HG03064 (cell line): ENCODE results near the gene LDHB.
"Not testable (repeated sequence)": the region's sequence is repeated elsewhere in the genome, so short reads cannot be mapped to it uniquely, and the experiment has no call there.

Experiments used
- ATAC-seq: cut with Tn5 transposase; IDR thresholded peaks from one replicate; pipeline ENCODE4 v1.9.1; 2021; ENCODE audit warnings: low read depth; ENCODE audit not compliant: unreplicated experiment

The LDHB gene

GRCh38 chr12:21614506-21614905 lies 43.1 kb downstream of the LDHB start:
- ATAC-seq, result no peak

- ATAC-seq, result no peak
Measured at GRCh38 chr12:21613931-21614330, 43.7 kb downstream of the LDHB start.

- no peak for ATAC-seq
Measured at GRCh38 chr12:21608196-21608595, 49.4 kb downstream of the LDHB start.

GRCh38 chr12:21607701-21608100 lies 49.9 kb downstream of the LDHB start:
- no peak for ATAC-seq

- no peak for ATAC-seq
Measured at GRCh38 chr12:21606175-21606574, 51.5 kb downstream of the LDHB start.

- ATAC-seq, result no peak
Measured at GRCh38 chr12:21604245-21605101, 53.2 kb downstream of the LDHB start, which contains the start of gene GYS2. TSS of gene GYS2 (minus strand) at chr12:21604847. CDS start at chr12:21604592, 255 bp downstream.

GRCh38 chr12:21602774-21603173 lies 54.9 kb downstream of the LDHB start:
- ATAC-seq, result no peak

GRCh38 chr12:21600196-21600595 lies 57.4 kb downstream of the LDHB start:
- ATAC-seq, result no peak

- no peak for ATAC-seq
Measured at GRCh38 chr12:21599143-21599999, 58.3 kb downstream of the LDHB start.

GRCh38 chr12:21598651-21599050 lies 59.0 kb downstream of the LDHB start:
- ATAC-seq, result no peak

GRCh38 chr12:21595356-21595755 lies 62.3 kb downstream of the LDHB start:
- ATAC-seq, result not testable (repeated sequence)

- no peak for ATAC-seq
Measured at GRCh38 chr12:21585485-21585884, 72.2 kb downstream of the LDHB start.
